ENCODE results near the gene MORN2. TPM values are rescaled to one million over a fixed set of nuclear protein-coding genes. Genes with fewer than 3 reads are reported as not detected.

MORN2 gene
- total and polyA plus RNA-seq, 2 of the 4 experiments (the other 2 are of a cell fraction) = 13.1 to 16.5 TPM

DNA sequence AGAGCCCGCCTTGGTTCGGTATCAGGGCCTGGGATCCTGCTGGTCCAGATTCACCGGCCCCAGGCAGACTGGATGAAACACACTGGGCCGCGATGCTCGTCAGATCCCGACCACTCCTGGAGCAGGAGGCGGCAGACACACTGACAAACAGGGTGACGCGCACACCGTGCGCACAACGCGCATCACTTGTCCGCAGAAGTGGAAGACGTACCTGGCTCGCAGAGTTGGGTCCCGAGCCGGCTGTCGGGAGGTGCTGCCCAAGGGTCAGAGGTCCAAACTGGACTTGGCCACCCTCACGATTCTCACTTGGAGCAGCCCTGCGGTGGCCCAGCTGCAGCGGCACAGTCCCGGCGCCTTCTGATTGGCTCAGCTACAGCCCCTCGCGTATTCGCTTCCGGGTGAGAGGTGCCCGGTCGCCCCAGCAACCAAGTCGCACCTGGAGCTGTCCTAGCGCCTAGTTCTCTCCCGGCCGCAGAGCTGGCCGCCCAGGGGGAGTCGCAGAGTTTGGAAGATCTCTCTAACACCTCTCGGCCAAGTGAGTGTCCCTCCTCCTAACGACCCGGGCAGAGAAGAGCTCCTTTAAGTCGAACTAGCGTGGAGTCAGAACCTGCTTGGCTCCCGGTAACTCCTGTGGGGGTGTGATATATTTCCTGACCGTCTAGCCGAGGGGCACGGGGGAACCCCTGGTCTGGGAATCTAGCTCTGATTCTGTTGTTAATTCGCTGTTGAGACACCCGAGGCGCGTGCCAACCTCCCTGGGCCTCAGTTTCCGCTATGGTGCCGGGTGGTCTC lies at the start of gene MORN2, which contains the start of gene DHX57 (continued):
- TF ChIP-seq ELK1 (IDR thresholded peaks at IDR 0.05; ENCODE audit: borderline replicate concordance, low read depth, low read length) = no peak
- TF ChIP-seq USF2 (IDR thresholded peaks at IDR 0.05; ENCODE audit: low read depth, low read length) = no peak

All from IMR-90 (cell line).